Stimulated activated CD8-positive, alpha-beta memory T cell treated with anti-CD3 and anti-CD28 coated beads, Interleukin-12 subunit alpha, Interleukin-12 subunit beta, amount 100 ng/mL, for 1 hour (primary cell): Measurements from ENCODE around the gene TMEM88.
"Not testable (repeated sequence)": the region's sequence is repeated elsewhere in the genome, so short reads cannot be mapped to it uniquely, and the experiment has no call there.

Experiments used
- DNase-seq: peaks from one replicate; pipeline ENCODE4 v3.0.0-alpha.2; 2020; ENCODE audit warnings: low read depth

The TMEM88 gene

DNA sequence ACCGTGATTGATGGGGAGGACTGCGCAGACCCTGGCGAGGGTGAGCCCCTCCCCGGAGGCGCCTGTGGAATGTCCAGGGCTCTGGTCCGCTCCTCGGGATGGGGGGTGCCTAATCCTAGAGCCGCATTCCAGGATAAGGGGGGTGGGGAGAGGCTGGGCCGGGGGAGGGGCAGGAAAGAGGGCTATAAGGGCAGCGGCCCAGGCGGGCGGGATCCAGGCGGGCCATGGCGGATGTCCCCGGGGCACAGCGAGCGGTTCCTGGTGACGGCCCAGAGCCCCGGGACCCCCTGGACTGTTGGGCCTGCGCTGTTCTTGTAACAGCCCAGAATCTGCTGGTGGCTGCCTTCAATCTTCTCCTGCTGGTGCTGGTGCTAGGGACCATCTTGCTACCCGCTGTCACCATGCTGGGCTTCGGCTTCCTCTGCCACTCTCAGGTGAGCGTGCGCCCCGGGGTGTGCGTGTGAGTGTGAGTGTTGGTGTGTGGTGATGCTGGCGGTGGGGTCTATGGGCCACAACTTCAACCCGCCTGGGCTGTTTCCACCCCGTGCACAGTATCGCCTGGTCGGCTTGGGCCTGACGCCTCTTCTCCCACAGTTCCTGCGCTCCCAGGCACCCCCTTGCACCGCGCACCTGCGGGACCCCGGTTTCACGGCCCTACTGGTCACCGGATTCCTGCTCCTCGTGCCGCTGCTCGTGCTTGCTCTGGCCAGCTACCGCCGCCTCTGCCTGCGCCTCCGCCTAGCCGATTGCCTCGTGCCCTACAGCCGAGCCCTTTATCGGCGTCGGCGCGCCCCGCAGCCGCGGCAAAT, at the start of gene TMEM88:
TMEM88 (plus strand) TSS at position 216 of the 809 bp plus-strand sequence; CDS start at position 225, 9 bp downstream.
- no peak for DNase-seq

DNA sequence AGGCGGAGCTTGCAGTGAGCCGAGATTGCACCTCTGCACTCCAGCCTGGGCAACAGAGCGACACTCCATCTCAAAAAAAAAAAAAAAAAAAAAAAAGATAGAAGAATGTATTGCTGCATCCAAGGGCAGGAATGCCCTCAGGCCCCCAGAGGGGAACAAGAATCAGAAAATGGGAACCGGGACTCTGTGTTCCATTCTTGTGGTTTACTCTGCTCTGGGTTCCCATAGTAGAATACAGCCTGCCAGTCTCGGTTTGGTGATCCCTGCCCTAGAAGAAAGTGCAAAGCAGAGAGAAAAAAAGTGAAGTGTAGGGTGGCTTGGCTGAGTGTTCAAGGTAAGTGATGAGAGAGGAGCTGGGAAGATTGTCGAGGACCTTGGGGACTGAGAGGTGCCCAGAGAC, 48.3 kb upstream of the TMEM88 start:
- DNase-seq = no peak

DNA sequence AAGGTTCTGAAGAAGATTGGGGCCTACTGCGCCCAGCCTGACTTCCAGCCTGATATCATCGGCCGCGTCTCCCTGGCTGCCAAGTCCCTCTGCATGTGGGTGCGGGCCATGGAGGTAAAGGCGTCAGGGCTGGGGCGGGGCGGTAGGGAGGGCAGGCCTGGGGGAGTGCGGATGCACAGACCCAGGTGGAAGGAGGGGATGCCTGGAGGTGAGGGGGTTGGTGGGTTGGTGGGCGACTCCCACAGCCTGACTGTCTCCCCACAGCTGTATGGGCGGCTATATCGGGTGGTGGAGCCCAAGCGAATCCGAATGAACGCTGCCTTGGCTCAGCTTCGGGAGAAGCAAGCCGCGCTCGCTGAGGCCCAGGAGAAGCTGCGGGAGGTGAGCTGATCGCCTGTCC, 47.7 kb upstream of the TMEM88 start:
- no peak for DNase-seq

DNA sequence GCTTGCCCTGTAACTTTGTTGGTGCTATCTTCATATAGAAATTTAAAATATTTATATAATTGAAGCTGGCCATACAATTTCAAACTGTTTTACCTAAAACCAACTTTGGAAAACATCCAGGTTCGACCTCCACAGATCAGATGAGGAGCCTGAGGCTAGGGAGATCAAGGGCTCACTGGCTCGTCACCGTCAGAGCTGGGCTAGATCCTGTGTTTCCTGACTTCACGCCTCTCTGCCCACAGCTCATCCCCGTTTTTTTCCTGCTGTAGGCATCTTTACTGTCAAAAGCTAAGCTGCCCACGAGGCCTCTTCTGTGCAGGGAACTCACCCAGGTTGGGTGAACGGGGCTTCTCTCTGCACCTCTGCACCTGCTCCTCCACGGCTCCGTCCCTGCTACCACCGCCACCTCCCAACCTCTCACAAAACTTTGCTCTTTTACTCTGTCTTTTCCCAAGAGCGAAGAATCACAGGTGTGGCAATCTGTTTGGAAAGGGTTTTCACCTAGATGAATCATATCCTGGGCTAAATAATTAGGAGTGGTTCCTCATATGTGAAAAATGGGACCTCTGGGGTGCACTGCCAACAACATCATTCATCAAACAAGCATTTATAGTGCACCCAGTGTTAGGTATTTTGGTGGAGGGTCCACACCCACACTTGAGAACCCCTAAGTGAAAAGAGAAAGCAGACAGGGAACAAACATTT, 45.6 kb upstream of the TMEM88 start:
- DNase-seq = no peak

- DNase-seq = not testable (repeated sequence)
Observed at GRCh38 chr17:7809791-7810343, 45.0 kb upstream of the TMEM88 start.

- no peak for DNase-seq
Observed at GRCh38 chr17:7811251-7811650, 43.6 kb upstream of the TMEM88 start.

DNA sequence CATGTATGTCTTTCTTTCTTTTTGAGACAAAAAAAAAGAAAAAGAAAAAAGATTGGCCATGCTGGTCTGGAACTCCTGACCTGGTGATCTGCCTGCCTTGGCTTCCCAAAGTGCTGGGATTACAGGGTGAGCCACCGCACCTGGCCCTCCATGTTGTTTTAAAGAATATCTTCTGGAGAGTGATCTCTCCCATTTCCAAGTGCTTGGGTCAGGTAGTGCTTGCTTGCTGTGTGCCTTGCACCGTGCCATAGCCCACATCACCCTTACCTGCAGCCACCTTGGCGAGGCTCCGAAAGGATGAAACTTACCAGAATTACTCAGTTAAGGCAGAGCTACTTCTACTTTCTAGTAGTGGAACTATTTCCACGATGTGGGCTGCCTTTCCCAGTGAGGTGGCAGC, 39.9 kb upstream of the TMEM88 start:
- no peak for DNase-seq

- no peak for DNase-seq
Observed at GRCh38 chr17:7816926-7817642, 37.8 kb upstream of the TMEM88 start.

DNA sequence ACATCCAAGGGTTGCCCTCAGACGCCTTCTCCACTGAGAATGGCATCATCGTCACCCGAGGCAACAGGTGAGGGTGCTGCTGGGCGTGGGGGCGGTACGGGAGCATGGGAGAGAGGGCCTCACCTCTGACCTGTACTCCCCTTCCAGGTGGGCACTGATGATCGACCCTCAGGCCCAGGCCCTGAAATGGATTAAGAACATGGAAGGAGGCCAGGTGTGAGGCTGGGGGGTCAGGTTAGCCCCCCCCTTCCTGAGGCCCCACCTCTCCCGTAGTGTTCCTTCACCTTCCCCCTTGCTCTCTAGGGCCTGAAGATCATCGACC, 37.3 kb upstream of the TMEM88 start:
- no peak for DNase-seq

DNA sequence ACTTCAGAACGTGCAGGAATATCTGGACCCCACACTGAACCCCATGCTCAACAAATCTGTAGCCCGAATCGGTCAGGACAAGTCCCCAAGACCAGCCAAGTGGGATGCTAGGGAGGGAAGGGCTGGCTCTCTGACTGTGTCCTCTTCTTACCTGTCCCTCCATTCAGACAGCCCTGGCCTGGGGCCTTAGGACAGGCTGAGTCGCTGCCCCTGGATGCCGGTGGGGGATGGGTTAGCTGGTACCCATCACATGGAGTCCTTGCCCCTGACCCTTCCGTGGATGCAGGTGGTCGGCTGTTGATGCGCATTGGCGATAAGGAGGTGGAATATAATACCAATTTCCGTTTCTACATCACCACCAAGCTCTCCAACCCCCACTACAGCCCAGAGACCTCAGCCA, 36.8 kb upstream of the TMEM88 start:
- no peak for DNase-seq

GRCh38 chr17:7818746-7819645, 35.9 kb upstream of the TMEM88 start:
- no peak for DNase-seq

DNA sequence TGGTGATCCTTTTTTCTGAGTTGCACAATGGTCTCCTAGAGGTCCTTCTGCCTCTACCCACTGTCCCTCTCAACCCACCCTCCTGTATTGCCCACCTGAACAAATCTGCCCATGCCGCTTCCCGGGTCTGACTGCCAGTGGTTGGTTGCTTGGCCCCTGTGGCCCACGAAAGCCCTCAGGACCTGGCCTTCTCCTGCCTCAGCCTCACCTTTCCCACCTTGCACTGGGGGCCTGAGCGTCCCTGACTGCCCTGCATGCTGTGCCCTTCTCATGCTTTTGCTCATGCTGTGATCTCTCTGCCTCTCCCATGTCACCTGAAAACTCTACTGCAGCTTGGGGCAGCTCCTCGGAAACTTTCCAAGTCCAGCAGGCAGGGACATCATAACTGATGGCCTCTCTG, 34.6 kb upstream of the TMEM88 start:
- no peak for DNase-seq

GRCh38 chr17:7822126-7822525, 32.7 kb upstream of the TMEM88 start:
- no peak for DNase-seq

- DNase-seq = no peak
Observed at GRCh38 chr17:7823581-7824001, 31.3 kb upstream of the TMEM88 start.

DNA sequence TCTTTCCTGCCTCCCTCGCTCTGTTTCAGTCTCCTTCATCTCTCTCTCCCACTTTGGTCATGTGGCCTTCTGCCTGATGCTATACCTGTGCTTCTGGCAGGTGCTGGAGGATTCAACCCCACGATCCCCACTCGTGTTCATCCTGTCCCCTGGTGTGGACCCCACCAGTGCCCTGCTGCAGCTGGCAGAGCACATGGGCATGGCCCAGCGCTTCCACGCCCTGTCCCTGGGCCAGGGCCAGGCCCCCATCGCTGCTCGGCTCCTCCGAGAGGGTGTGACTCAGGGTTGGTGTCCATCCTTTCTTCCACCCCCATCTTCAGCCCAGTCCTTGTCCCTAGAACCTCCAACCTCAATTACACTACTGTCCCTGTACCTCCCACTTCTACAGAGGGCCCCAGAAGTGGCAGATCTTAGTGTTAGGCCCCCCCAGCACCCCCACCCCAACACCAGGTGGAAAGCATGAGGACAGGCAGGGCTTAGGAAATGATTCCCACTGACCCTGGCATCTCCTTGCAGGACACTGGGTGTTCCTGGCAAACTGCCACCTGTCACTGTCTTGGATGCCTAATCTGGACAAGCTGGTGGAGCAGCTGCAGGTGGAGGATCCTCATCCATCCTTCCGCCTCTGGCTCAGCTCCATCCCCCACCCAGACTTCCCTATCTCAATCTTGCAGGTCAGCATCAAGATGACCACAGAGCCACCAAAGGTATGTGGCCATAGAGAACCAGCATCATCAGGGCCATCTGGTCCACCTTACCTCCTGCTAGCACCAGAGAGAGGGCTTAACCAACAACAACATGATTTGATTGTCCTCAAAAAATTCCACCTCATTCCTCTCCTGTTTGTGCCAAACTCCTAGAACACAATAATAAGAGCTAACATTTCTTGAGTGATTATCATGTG, 30.6 kb upstream of the TMEM88 start:
- DNase-seq = no peak

DNA sequence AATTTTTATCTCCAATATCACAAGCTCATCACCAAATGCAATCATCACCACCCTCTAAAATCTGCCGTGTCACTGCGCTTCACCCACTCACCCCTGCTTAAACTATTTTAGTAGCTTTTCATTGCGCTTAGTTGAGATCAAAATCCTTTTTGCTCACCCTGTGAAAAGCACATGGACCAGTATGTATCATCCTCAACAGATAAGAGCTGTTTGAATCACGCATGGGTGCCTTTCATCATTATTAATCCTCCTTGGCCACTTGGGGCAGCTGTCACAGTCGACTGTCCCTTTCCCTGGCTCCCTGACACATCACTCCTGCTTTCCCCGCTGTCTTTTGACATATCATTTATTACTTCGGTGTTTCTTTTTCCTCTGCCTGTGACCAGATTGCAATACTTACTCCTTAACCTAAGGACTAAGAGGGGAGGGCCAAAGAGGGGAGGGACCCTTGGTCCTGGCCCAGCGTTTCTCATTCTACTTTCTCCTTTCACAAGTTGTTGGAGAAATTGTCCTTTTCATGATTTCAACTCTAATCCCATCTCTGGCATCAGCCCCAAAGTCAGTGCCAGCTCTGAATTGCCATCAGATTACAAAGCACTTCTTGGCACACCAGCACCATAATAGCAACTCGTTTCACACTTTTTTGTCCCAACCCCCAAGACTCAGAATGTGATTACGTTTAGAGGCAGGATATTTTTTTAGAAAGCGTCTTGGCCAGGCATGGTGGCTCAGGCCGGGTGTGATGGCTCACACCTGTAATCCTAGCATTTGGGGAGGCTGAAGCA, 29.5 kb upstream of the TMEM88 start:
- no peak for DNase-seq

GRCh38 chr17:7830616-7831015, 24.2 kb upstream of the TMEM88 start:
- no peak for DNase-seq

- no peak for DNase-seq
Observed at GRCh38 chr17:7831233-7831632, 23.6 kb upstream of the TMEM88 start.

- no peak for DNase-seq
Observed at GRCh38 chr17:7832431-7832830, 22.4 kb upstream of the TMEM88 start.
